Adrenal gland (tissue), 12 donors: ENCODE results near the gene PTPRJ. TPM values are rescaled to one million over a fixed set of nuclear protein-coding genes. Genes with fewer than 3 reads are reported as not detected.
A peak's percentile ranks its signal among the peaks of the same experiment; 100 is the strongest.

Source experiments
- DNase-seq, 7 donors: peaks; one replicate each; pipeline ENCODE4 v3.0.0-alpha.2; 2019 to 2020
- H3K27ac ChIP-seq, 5 donors: fragments of 200-600 bp; sonication (generic) in 4 of 5; 1 replicate in 3 of 5; 2 replicates in 2 of 5; pipeline versions ENCODE4 v1.5.1 to v1.8.0; 2016 to 2020; ENCODE audit warnings: mild to moderate bottlenecking in 1 of 5
- H3K27me3 ChIP-seq: fragments of 200-600 bp; 2 replicates; pipeline ENCODE4 v1.8.0; 2021
- H3K36me3 ChIP-seq, 2 donors: fragments of 200-600 bp; replicated peaks in 1 of 2; 1 replicate in 1 of 2; 2 replicates in 1 of 2; pipeline versions ENCODE4 v1.5.1 to v1.8.0; 2018 to 2022
- H3K4me1 ChIP-seq, 2 donors: fragments of 200-600 bp; replicated peaks in 1 of 2; 1 replicate in 1 of 2; 2 replicates in 1 of 2; pipeline versions ENCODE4 v1.5.1 to v1.8.0; 2018 to 2021
- H3K4me3 ChIP-seq, 4 donors: fragments of 200-600 bp; sonication (generic) in 3 of 4; one replicate each; pipeline ENCODE4 v1.5.1; 2016 to 2018
- H3K9me3 ChIP-seq, 3 donors: fragments of 200-600 bp; sonication (generic) in 1 of 3; replicated peaks in 1 of 3; 1 replicate in 2 of 3; 2 replicates in 1 of 3; pipeline versions ENCODE4 v1.5.1 to v1.8.0; 2016 to 2021
- CTCF ChIP-seq, 6 experiments: fragments of 450-650 bp in 4 of 6; fragments of 200-600 bp in 2 of 6; sonication (generic) in 1 of 6; IDR thresholded peaks; 1 replicate in 5 of 6; 2 replicates in 1 of 6; pipeline versions ENCODE4 v1.5.1 to v1.8.0; 2016 to 2021; ENCODE audit warnings: antibody characterized with exemption in 6 of 6, mild to moderate bottlenecking in 2 of 6, moderate library complexity in 1 of 6
- POLR2A ChIP-seq, 2 donors: fragments of 450-650 bp; IDR thresholded peaks; one replicate each; pipeline ENCODE4 v1.6.1; 2017; ENCODE audit warnings: antibody characterized with exemption in 2 of 2, mild to moderate bottlenecking in 2 of 2, moderate library complexity in 1 of 2
- WGBS, 4 donors: extraction: QIAGEN DNeasy Blood & Tissue Kit in 2 of 4; methylation state at CpG; one replicate each; pipeline versions ENCODE4 v1.1.5 to v1.1.7; 2013 to 2017; 5-methylcytosine and 5-hydroxymethylcytosine counted together
- intact Hi-C, 2 donors: fragments of 100-400 bp; cut with DNase I; formaldehyde crosslinking; loops; one replicate each; pipeline versions ENCODE4 v1.14.1 to v1.15.0; 2022 to 2023
- polyA plus RNA-seq, 3 donors: library from polyadenylated mRNA; stranded (reverse); fragments of 200-250 nt in 2 of 3; fragments of 350-450 nt in 1 of 3; fragmentation: Illumina TruSeq in 1 of 3; extraction: RNeasy Lipid Tissue Mini Kit (QIAGEN cat#74804) in 1 of 3; gene quantifications; one replicate each; pipeline ENCODE4 v1.2.3, GENCODE V29; 2013 to 2014
- total RNA-seq, 9 donors: library from RNA; depleted of rRNA in 4 of 9; stranded (reverse); fragments of >200 nt in 4 of 9; fragments of 120-200 nt in 1 of 9; fragmentation: NEBNext Ultra II Directional in 1 of 9; extraction: Animal tissue kit (Norgen Biotek cat#: 25700) in 1 of 9; gene quantifications; one replicate each; pipeline versions ENCODE4 v1.1.0 to v1.2.4, GENCODE V29; 2013 to 2023
- donor health status: healthy with polysubstance abuse.
- donor health status: Bipolar disorder and iron deficiency.
- donor health status: DM: yes; HTN: yes; CAD: no.
- donor health status: DM: no; HTN: no; CAD: no.
- donor health status: DM: no; HTN: no; CAD: no.
- donor health status: DM: yes; HTN: yes; CAD: no.

The PTPRJ gene
- total and polyA plus RNA-seq, 12 donors = 1.4 to 16.9 (median 10.2) TPM

- TF ChIP-seq POLR2A (IDR thresholded peaks at IDR 0.05) = no peak
- TF ChIP-seq CTCF (IDR thresholded peaks at IDR 0.05) = no peak
- Histone ChIP-seq H3K27ac (no peak overlapping the region), H3K4me3 (no peak overlapping the region), H3K4me1 (peaks cover 8 to 11% of the 10 kb centered on the region in 2 donors), H3K27me3 (no peaks in the 10 kb centered on the region), H3K36me3 (no peaks in the 10 kb centered on the region), H3K9me3 (no peaks in the 10 kb centered on the region)
- WGBS, 4 donors = 73 to 88% (median 80%) methylated on average over 2 of the region's 2 CpGs
- intact Hi-C loops = no loop called here
- no peak for DNase-seq
Observed at GRCh38 chr11:47976931-47977330, 3.4 kb upstream of the PTPRJ start.

- intact Hi-C loops = no loop called here
- no peak for DNase-seq
- Histone ChIP-seq H3K4me3 (no peak overlapping the region), H3K27ac (no peak overlapping the region), H3K9me3 (no peaks in the 10 kb centered on the region), H3K27me3 (no peaks in the 10 kb centered on the region), H3K36me3 (no peaks in the 10 kb centered on the region), H3K4me1 (peaks cover 12 to 13% of the 10 kb centered on the region in 2 donors)
- TF ChIP-seq CTCF (IDR thresholded peaks at IDR 0.05) = no peak
- TF ChIP-seq POLR2A (IDR thresholded peaks at IDR 0.05) = no peak
- 60 to 73% (median 66%) methylated on average over 5 of the region's 5 CpGs for WGBS, 4 donors
Observed at GRCh38 chr11:47977623-47978022, 2.7 kb upstream of the PTPRJ start.

- no peaks in the 10 kb centered on the region for H3K36me3 ChIP-seq
- H3K27ac ChIP-seq = peak overlapping the region in 2 of 5 donors; percentile 34 to 65
- peak overlapping the region in 1 of 4 donors; percentile 91 for H3K4me3 ChIP-seq
- no peak for DNase-seq
- H3K9me3 ChIP-seq = no peaks in the 10 kb centered on the region
- 41 to 52% (median 46%) methylated on average over 14 to 18 of the region's 18 CpGs for WGBS, 4 donors
- TF ChIP-seq POLR2A (IDR thresholded peaks at IDR 0.05) (no peak), CTCF (IDR thresholded peaks at IDR 0.05) (no peak)
- H3K27me3 ChIP-seq = no peaks in the 10 kb centered on the region
- intact Hi-C loops = no loop called here
- H3K4me1 ChIP-seq = peaks cover 12 to 24% of the 10 kb centered on the region in 2 donors
Observed at GRCh38 chr11:47979378-47980087, 826 bp upstream of the PTPRJ start.

GRCh38 chr11:47980907-47981621 is 705 bp downstream of the PTPRJ start:
- peaks cover 12 to 25% of the 10 kb centered on the region in 2 donors for H3K4me1 ChIP-seq
- no peaks in the 10 kb centered on the region for H3K27me3 ChIP-seq
- WGBS, 4 donors = 0 to 2% (median 1%) methylated on average over 1 to 82 of the region's 82 CpGs
- peak overlapping the region in 3 of 4 donors; percentile 7 to 91 (median 67) for H3K4me3 ChIP-seq
- DNase-seq = peak; percentile 30 to 59 (median 36)
- no peaks in the 10 kb centered on the region for H3K9me3 ChIP-seq
- H3K36me3 ChIP-seq = no peaks in the 10 kb centered on the region
- intact Hi-C loops = no loop called here
- H3K27ac ChIP-seq = peak overlapping the region in 3 of 5 donors; percentile 9 to 65 (median 61)
- no peak for TF ChIP-seq POLR2A (IDR thresholded peaks at IDR 0.05)
- no peak for TF ChIP-seq CTCF (IDR thresholded peaks at IDR 0.05)
